ENCODE data around the gene DGLUCY. TPM values are rescaled to one million over a fixed set of nuclear protein-coding genes. Genes with fewer than 3 reads are reported as not detected.
A peak's percentile ranks its signal among the peaks of the same experiment; 100 is the strongest.

The DGLUCY gene
- total and polyA plus RNA-seq, 2 of the 8 experiments (the other 6 are each of a cell fraction or from before 2014, with no cell fraction given): 24.9 to 31.8 TPM

- H3K4me1 ChIP-seq (replicated peaks in 1 of 4; ENCODE audit: control insufficient read depth in 3 of 4, insufficient read depth in 4 of 4, low read length in 3 of 4): no peaks in the 10 kb centered on the region
- H3K9ac ChIP-seq (replicated peaks in 1 of 4; ENCODE audit: extremely low read depth in 1 of 4, low read depth in 3 of 4, low read length in 3 of 4): no peak overlapping the region
- no peak overlapping the region for H2BK120ac ChIP-seq (replicated peaks; ENCODE audit: low read depth, low read length)
- no peak overlapping the region for H3K4me3 ChIP-seq (ENCODE audit: extremely low read depth in 1 of 4, insufficient read depth in 2 of 4, low read depth in 3 of 4, low read length in 4 of 4)
- H3K4ac ChIP-seq (replicated peaks; ENCODE audit: insufficient read length, low read depth, low read length): no peak overlapping the region
- no peak overlapping the region for H4K8ac ChIP-seq (ENCODE audit: extremely low read depth, insufficient read depth, low read length)
- H2BK5ac ChIP-seq (ENCODE audit: low read depth, low read length): no peak overlapping the region
- H3K4me2 ChIP-seq (ENCODE audit: insufficient read depth in 1 of 2, low read depth in 2 of 2, low read length in 2 of 2): no peak overlapping the region
- H3K23me2 ChIP-seq (ENCODE audit: low read depth, low read length): no peaks in the 10 kb centered on the region
- H2AK5ac ChIP-seq (ENCODE audit: low read depth, low read length): no peak overlapping the region
- no peaks in the 10 kb centered on the region for H3K79me1 ChIP-seq (ENCODE audit: low read depth, low read length)
- DNase-seq (ENCODE audit: low read depth in 1 of 2, low spot score in 2 of 2): no peak
- TF ChIP-seq HDAC6 (IDR thresholded peaks at IDR 0.05; ENCODE audit: low read depth, low read length) (no peak), EZH2 (IDR thresholded peaks at IDR 0.05; ENCODE audit: low read depth, low read length, severe bottlenecking) (no peak), MAFK (IDR thresholded peaks at IDR 0.05; ENCODE audit: low read depth, low read length) (peak; percentile 92), YY1 (IDR thresholded peaks at IDR 0.05; ENCODE audit: low read depth, low read length) (no peak), SP4 (IDR thresholded peaks at IDR 0.05; ENCODE audit: low read length) (no peak)
- CTCF ChIA-PET (ENCODE audit: partially characterized antibody): interaction anchor here (1.4 to 1.7 kb wide), 3 partner anchors 9 to 247 kb away, joined by 4 to 6 read pairs (median 5); no protein-coding TSS in a partner anchor
- H4K20me1 ChIP-seq (replicated peaks in 1 of 2; ENCODE audit: control insufficient read depth in 1 of 2, insufficient read depth in 2 of 2, low read length in 2 of 2): peaks cover 0 to 1% of the 10 kb centered on the region in 2 experiments
- no peak overlapping the region for H3K27ac ChIP-seq (ENCODE audit: low read depth, low read length)
- POLR2A ChIA-PET (ENCODE audit: partially characterized antibody): no interaction called here
- no peak for FAIRE-seq
- no peak overlapping the region for H3K14ac ChIP-seq (ENCODE audit: insufficient read length)
- peaks cover 0 to 13% (median 1%) of the 10 kb centered on the region in 4 experiments; a peak in 5 of 8 replicates for H3K36me3 ChIP-seq (ENCODE audit: control insufficient read depth in 2 of 4, insufficient read depth in 4 of 4, low read length in 3 of 4)
- no peak overlapping the region for H2BK15ac ChIP-seq (ENCODE audit: low read length)
- H3K56ac ChIP-seq (replicated peaks; ENCODE audit: insufficient read length, low read depth, low read length): no peak overlapping the region
- H4K5ac ChIP-seq (ENCODE audit: insufficient read length, low read depth, low read length): no peak overlapping the region
- H3K23ac ChIP-seq (ENCODE audit: insufficient read length): no peak overlapping the region
- no peak overlapping the region for H2BK12ac ChIP-seq (ENCODE audit: low read depth, low read length)
- H3K9me3 ChIP-seq (ENCODE audit: insufficient read depth in 2 of 2, low read depth in 1 of 2, low read length in 1 of 2): no peaks in the 10 kb centered on the region
- no peak overlapping the region for H4K91ac ChIP-seq (replicated peaks; ENCODE audit: insufficient read length, low read length)
- H3K27me3 ChIP-seq (replicated peaks in 1 of 4; ENCODE audit: control insufficient read depth in 3 of 4, extremely low read depth in 1 of 4, insufficient read depth in 3 of 4, low read length in 3 of 4): no peaks in the 10 kb centered on the region
- no peak overlapping the region for H2BK20ac ChIP-seq (ENCODE audit: low read length)
- WGBS, 2 experiments (ENCODE audit: extremely low coverage in 1 of 2, insufficient coverage in 1 of 2, insufficient read length in 1 of 2, insufficient replicate concordance in 2 of 2, low coverage in 1 of 2, low lambda C conversion rate in 2 of 2, missing lambda C conversion rate in 1 of 2): 91% methylated on average over 6 of the region's 6 CpGs; no CpG with 5 or more reads in 1 of the 2 experiments
- H3K79me2 ChIP-seq (ENCODE audit: control insufficient read depth in 1 of 2, insufficient read depth in 2 of 2, low read length in 2 of 2): no peaks in the 10 kb centered on the region
- H2AFZ ChIP-seq (ENCODE audit: low read length): no peak overlapping the region
- H3K18ac ChIP-seq (ENCODE audit: extremely low read depth, low read length): no peak overlapping the region
Measured at GRCh38 chr14:91149462-91149861, 35.6 kb downstream of the DGLUCY start.
